AG20443 (cell line): ENCODE measurements around the gene APOF.
"Not testable (repeated sequence)": the region's sequence is repeated elsewhere in the genome, so short reads cannot be mapped to it uniquely, and the experiment has no call there.

Experiments used
- DNase-seq: peaks from one replicate; pipeline ENCODE4 v3.0.0; 2012; ENCODE audit warnings: low spot score, mixed read lengths

APOF gene

GRCh38 chr12:56362130-56363059 lies at the start of gene APOF:
APOF (minus strand) TSS chr12:56362857; CDS start chr12:56362745, 112 bp downstream.
- DNase-seq = no peak

GRCh38 chr12:56411781-56412639 lies 49.4 kb upstream of the APOF start:
- DNase-seq = no peak

GRCh38 chr12:56410768-56411167 lies 48.1 kb upstream of the APOF start:
- peak; percentile 8 for DNase-seq

- no peak for DNase-seq
Observed at GRCh38 chr12:56408799-56409417, 46.3 kb upstream of the APOF start.

GRCh38 chr12:56404227-56404626 lies 41.6 kb upstream of the APOF start:
- not testable (repeated sequence) for DNase-seq

- not testable (repeated sequence) for DNase-seq
Observed at GRCh38 chr12:56401612-56402011, 39.0 kb upstream of the APOF start.

- DNase-seq = not testable (repeated sequence)
Observed at GRCh38 chr12:56401125-56401524, 38.5 kb upstream of the APOF start.

GRCh38 chr12:56399466-56399865 lies 36.8 kb upstream of the APOF start:
- DNase-seq = not testable (repeated sequence)

GRCh38 chr12:56398324-56398723 lies 35.7 kb upstream of the APOF start:
- DNase-seq = no peak

- DNase-seq = no peak
Observed at GRCh38 chr12:56392331-56392730, 29.7 kb upstream of the APOF start.

GRCh38 chr12:56391721-56392120 lies 29.1 kb upstream of the APOF start:
- DNase-seq = no peak

- no peak for DNase-seq
Observed at GRCh38 chr12:56389412-56389811, 26.8 kb upstream of the APOF start.

- no peak for DNase-seq
Observed at GRCh38 chr12:56387152-56387736, 24.6 kb upstream of the APOF start.

GRCh38 chr12:56385873-56386272 lies 23.2 kb upstream of the APOF start:
- no peak for DNase-seq

GRCh38 chr12:56382611-56383010 lies 20.0 kb upstream of the APOF start:
- DNase-seq = no peak

GRCh38 chr12:56377989-56378316 lies 15.3 kb upstream of the APOF start:
- no peak for DNase-seq

- no peak for DNase-seq
Observed at GRCh38 chr12:56377310-56377988, 14.8 kb upstream of the APOF start.

- DNase-seq = no peak
Observed at GRCh38 chr12:56375598-56376434, 13.2 kb upstream of the APOF start.

GRCh38 chr12:56374726-56375597 lies 12.3 kb upstream of the APOF start:
- no peak for DNase-seq

- no peak for DNase-seq
Observed at GRCh38 chr12:56373515-56373914, 10.9 kb upstream of the APOF start.
